ENCODE measurements around the gene TBX15. TPM values are rescaled to one million over a fixed set of nuclear protein-coding genes. Genes with fewer than 3 reads are reported as not detected.

TBX15 gene
- total RNA-seq, 4 donors from 2014 or later, result 1.1 to 5.4 (median 3.5) TPM

DNA sequence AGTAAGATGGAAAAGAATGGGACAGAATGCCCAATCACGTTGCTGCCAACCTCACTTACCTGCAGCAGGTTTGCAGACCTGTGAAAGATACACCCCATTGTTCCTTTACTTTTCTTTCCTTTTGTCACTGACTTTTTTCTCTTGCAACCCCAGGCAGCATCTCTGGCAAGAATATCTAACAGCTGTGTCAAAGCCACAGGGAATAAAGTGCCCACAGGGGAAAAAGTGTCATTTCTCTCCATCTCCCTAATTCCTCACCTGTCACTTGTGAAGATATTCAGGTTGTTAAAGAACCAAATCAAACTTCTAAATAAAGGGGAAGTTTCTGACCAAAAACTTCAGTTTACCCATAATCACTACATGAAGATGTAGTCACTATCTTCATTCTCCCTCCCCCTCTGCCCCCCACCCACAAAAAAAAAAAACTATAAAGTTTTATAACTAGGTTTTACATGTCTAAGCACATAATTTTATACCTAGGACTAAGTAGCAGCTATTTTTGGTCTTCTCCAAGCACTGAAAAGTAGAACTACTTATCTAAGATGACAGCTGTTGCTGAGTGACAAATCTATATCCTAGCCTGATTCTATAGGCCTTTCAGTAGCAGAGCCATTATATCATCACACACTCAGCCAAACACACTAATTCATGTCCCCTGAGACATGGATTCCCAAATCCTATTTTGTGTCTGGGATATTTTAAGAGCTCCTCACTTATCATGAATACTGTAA is 54.9 kb downstream of the TBX15 start:
- no peak overlapping the region for H3K4me3 ChIP-seq (replicated peaks in 1 of 3)
- TF ChIP-seq POLR2A (IDR thresholded peaks at IDR 0.05), result no peak
- TF ChIP-seq, protein P1, sequence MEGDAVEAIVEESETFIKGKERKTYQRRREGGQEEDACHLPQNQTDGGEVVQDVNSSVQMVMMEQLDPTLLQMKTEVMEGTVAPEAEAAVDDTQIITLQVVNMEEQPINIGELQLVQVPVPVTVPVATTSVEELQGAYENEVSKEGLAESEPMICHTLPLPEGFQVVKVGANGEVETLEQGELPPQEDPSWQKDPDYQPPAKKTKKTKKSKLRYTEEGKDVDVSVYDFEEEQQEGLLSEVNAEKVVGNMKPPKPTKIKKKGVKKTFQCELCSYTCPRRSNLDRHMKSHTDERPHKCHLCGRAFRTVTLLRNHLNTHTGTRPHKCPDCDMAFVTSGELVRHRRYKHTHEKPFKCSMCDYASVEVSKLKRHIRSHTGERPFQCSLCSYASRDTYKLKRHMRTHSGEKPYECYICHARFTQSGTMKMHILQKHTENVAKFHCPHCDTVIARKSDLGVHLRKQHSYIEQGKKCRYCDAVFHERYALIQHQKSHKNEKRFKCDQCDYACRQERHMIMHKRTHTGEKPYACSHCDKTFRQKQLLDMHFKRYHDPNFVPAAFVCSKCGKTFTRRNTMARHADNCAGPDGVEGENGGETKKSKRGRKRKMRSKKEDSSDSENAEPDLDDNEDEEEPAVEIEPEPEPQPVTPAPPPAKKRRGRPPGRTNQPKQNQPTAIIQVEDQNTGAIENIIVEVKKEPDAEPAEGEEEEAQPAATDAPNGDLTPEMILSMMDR (IDR thresholded peaks at IDR 0.05), result no peak
- 11 to 15% methylated on average over 1 of the region's 1 CpG for WGBS, 2 donors
- H3K4me1 ChIP-seq, result no peaks in the 10 kb centered on the region
- H3K27ac ChIP-seq, result no peak overlapping the region
- intact Hi-C loops (cut with DNase I), result no loop called here
- H3K36me3 ChIP-seq, result no peaks in the 10 kb centered on the region
- H3K27me3 ChIP-seq, result no peaks in the 10 kb centered on the region
- H3K9me3 ChIP-seq, result no peaks in the 10 kb centered on the region
- no peak for DNase-seq

DNA sequence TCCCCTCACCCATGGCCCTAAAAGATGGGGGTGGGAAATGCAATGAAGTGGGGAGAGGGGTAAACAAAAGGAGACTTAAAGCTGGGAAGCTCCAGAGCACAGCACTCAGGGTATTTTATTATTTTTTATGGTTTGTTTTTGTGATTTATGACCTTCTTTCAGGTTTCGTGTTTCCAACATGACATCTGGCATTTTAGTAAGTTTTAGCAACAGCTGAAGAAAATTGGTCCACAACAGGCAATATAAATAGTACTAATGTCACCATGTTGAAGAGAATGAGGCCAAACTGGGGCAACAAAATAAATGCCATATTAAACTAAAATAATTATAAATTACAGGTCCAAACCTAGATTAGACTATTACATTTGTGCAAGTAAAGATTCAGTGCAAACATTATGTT is 56.3 kb downstream of the TBX15 start:
- Histone ChIP-seq H3K4me1 (no peaks in the 10 kb centered on the region), H3K9me3 (no peaks in the 10 kb centered on the region), H3K27me3 (no peaks in the 10 kb centered on the region), H3K36me3 (no peaks in the 10 kb centered on the region), H3K27ac (no peak overlapping the region), H3K4me3 (replicated peaks in 1 of 3) (no peak overlapping the region)
- intact Hi-C loops (cut with DNase I), result no loop called here
- TF ChIP-seq, protein P1 (IDR thresholded peaks at IDR 0.05), result no peak
- TF ChIP-seq POLR2A (IDR thresholded peaks at IDR 0.05), result no peak
- no peak for DNase-seq
- WGBS, 2 donors, result 71 to 72% methylated on average over 1 of the region's 1 CpG

DNA sequence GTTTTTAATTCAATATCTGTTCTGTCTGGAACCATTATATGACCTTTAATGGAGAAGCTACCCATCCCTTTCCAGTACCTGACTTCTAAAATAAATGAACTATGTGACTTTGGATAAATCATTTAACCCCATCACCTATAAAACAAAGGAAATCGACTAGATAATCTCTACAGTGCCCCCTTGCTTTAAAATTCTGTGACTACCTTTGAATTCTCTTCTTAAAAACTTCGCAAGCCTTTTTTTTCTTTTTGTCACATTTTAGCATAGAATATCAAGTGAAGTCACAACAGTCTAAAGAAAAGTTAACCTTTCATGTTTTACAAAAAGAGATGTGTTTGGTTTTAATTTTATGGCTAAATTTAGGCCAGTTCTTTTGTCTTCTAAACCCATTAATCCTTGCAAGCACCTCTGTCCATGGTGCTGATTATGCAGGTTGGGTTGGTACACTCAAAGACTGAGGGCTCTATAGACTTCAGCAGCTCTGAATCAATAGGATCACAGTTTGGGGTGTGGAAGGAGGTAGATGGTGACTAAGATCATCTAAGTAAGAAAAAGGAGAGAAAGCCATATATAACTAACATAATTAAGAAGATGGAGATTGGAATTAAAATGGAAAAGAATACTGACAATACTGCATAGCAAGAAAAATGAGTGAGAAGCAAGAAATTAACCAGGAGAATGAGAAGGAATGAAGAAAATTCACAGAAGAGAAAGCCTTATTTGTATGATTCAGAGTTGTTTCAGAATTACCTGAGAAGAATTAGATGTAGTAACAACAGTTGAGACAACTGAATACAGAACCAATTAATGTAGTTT is 59.2 kb downstream of the TBX15 start:
- Histone ChIP-seq H3K27ac (no peak overlapping the region), H3K36me3 (no peaks in the 10 kb centered on the region), H3K9me3 (no peaks in the 10 kb centered on the region), H3K4me3 (replicated peaks in 1 of 3) (no peak overlapping the region), H3K4me1 (no peaks in the 10 kb centered on the region), H3K27me3 (no peaks in the 10 kb centered on the region)
- DNase-seq, result peak in 1 of 2 donors; percentile 23
- WGBS, 2 donors, result 56% methylated on average over 2 of the region's 2 CpGs
- intact Hi-C loops (cut with DNase I), result no loop called here
- TF ChIP-seq, protein P1 (IDR thresholded peaks at IDR 0.05), result no peak
- TF ChIP-seq POLR2A (IDR thresholded peaks at IDR 0.05), result no peak

DNA sequence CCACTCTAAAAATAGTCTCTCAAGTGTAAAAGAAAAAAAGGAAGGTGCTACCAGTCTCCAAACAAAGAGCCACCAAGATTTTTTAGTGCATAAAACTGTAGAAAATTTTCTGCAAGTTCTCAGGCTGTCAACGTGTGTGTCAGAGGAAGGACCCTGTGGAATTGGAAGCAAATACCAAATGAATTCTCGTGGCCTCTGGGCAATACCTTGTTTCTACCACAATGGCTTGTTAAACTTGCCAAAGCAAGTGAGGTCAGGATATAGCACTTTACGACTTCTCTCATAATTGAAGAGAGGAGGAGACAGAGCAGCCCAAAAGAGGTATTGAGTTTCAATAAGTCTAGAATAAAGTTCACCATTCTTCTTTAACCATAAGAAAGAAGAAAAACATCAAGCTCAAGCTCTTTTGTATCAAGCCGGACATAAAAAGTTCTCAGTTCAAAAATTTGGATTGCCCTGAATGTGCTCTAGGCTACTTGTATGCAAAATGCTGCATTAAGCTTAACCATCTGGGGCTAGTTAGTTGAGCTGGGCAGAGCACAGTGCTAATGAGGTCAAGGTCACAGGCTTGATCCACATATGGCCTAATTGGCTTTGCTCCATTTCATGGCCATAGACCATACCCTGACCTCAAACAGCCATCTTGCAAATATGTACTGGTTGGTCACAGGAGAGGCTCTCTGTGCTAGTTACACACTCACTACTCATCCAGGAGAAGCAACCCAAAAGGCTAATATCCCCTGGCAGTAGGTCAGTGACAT is 60.5 kb downstream of the TBX15 start:
- TF ChIP-seq, protein P1 (IDR thresholded peaks at IDR 0.05), result no peak
- no peak for TF ChIP-seq POLR2A (IDR thresholded peaks at IDR 0.05)
- H3K36me3 ChIP-seq, result no peaks in the 10 kb centered on the region
- no peak overlapping the region for H3K27ac ChIP-seq
- H3K27me3 ChIP-seq, result no peaks in the 10 kb centered on the region
- H3K9me3 ChIP-seq, result no peaks in the 10 kb centered on the region
- H3K4me3 ChIP-seq (replicated peaks in 1 of 3), result no peak overlapping the region
- no peaks in the 10 kb centered on the region for H3K4me1 ChIP-seq
- no peak for DNase-seq
- intact Hi-C loops (cut with DNase I), result no loop called here
- 70 to 77% methylated on average over 4 of the region's 4 CpGs for WGBS, 2 donors

Data from thyroid gland (tissue), 4 donors.